ENCODE data around the gene AHCYL2. TPM values are rescaled to one million over a fixed set of nuclear protein-coding genes. Genes with fewer than 3 reads are reported as not detected.

Gene AHCYL2
- total and polyA plus RNA-seq, 5 experiments from 2014 or later: 5.9 to 19.3 (median 10.6) TPM

DNA sequence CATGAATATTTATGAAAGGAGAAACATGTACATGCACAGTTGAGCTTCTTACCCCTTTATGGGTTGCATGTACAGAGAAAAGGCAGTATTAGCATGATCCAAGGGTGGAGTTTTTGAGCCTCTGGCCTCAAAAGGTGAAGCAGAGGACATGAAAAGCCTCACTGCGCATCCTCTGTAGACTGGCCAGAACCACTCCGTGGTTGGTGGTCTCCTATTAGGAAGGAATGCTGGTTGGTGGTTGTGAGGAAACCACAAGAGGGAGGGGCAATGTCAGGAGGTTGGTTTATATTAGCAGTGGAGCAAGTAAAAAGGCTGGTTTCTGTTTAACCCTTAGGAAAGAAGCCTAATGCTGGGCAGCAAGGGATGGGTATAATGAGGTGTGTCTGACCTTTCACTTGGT, 37.5 kb downstream of the AHCYL2 start:
- ATAC-seq: peak in 1 of 2 donors; percentile 57
- H3K9me3 Mint-ChIP-seq: no peaks in the 10 kb centered on the region
- peak overlapping the region in 3 of 10 donors; percentile 5 to 74 (median 12) for H3K27ac Mint-ChIP-seq
- peaks cover 12 to 45% (median 35%) of the 10 kb centered on the region in 4 donors for H3K4me1 Mint-ChIP-seq
- peak overlapping the region in 5 of 10 donors; percentile 1 to 39 (median 13) for H3K4me3 Mint-ChIP-seq
- no peaks in the 10 kb centered on the region for H3K27me3 Mint-ChIP-seq
- POLR2A ChIA-PET: no interaction called here
- no peaks in the 10 kb centered on the region for H3K36me3 Mint-ChIP-seq
- peak in 3 of 10 donors; percentile 1 to 10 (median 9) for DNase-seq

DNA sequence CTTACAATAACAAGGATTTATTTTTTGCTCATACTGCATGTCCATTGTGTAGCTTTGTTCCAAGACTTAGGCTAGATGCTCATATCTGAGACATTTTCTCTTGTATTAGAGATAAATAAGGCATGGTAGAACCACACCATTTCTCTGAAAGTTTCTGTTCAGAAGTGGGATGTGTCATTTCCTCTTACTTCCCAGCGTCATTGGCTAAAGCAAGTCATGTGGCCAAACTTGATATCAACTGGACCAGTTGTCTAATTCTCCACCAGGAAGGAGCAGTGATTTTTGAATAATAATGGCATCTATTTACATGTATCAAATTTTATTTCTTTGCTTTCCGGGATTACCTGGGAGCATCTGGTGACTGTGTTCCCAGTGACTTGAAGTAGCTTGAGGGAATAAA, 38.3 kb downstream of the AHCYL2 start:
- POLR2A ChIA-PET: no interaction called here
- ATAC-seq (no peak), DNase-seq (no peak)
- Mint-ChIP-seq H3K27me3 (no peaks in the 10 kb centered on the region), H3K9me3 (no peaks in the 10 kb centered on the region), H3K4me1 (peaks cover 16 to 43% (median 33%) of the 10 kb centered on the region in 4 donors), H3K27ac (peak overlapping the region in 1 of 10 donors; percentile 12), H3K4me3 (no peak overlapping the region), H3K36me3 (no peaks in the 10 kb centered on the region)

GRCh38 chr7:129264534-129264933, 39.7 kb downstream of the AHCYL2 start:
- no peaks in the 10 kb centered on the region for H3K27me3 Mint-ChIP-seq
- no peak overlapping the region for H3K4me3 Mint-ChIP-seq
- POLR2A ChIA-PET: no interaction called here
- no peaks in the 10 kb centered on the region for H3K9me3 Mint-ChIP-seq
- DNase-seq (no peak), ATAC-seq (no peak)
- H3K36me3 Mint-ChIP-seq: no peaks in the 10 kb centered on the region
- H3K27ac Mint-ChIP-seq: no peak overlapping the region
- H3K4me1 Mint-ChIP-seq: peaks cover 10 to 31% (median 23%) of the 10 kb centered on the region in 4 donors

- no peak for ATAC-seq
- no peaks in the 10 kb centered on the region for H3K9me3 Mint-ChIP-seq
- POLR2A ChIA-PET: no interaction called here
These were observed 40.5 kb downstream of the AHCYL2 start for GRCh38 chr7:129265328-129265727.

DNA sequence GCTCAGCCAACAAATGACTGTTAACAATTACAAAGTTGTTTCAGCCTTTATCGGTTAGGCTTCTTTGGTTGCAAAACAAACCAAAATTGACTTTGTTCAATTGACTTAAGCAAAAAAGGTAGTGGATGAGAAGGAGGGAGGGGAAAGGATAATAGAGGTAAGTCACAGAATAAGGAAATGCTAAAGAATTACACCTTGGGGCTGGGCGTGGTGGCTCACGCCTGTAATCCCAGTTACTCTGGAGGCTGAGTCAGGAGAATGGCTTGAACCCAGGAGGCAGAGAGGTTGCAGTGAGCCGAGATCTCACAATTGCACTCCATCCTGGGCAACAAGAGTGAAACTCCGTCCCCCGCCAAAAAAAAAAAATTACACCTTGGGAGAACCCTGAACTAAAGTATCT, 41.4 kb downstream of the AHCYL2 start:
- H3K27ac Mint-ChIP-seq: no peak overlapping the region
- no peaks in the 10 kb centered on the region for H3K9me3 Mint-ChIP-seq

More at GRCh38 chr7:129265328-129265727, 40.5 kb downstream of the AHCYL2 start:
- Mint-ChIP-seq H3K4me3 (no peak overlapping the region), H3K27ac (no peak overlapping the region), H3K27me3 (no peaks in the 10 kb centered on the region), H3K4me1 (peaks cover 9 to 23% (median 18%) of the 10 kb centered on the region in 4 donors), H3K36me3 (no peaks in the 10 kb centered on the region)
- no peak for DNase-seq

GRCh38 chr7:129270077-129270476, 45.2 kb downstream of the AHCYL2 start:
- Mint-ChIP-seq H3K36me3 (peaks cover 0 to 6% (median 0%) of the 10 kb centered on the region in 3 donors), H3K4me1 (peaks cover 4 to 16% (median 6%) of the 10 kb centered on the region in 4 donors), H3K9me3 (no peaks in the 10 kb centered on the region), H3K27ac (no peak overlapping the region), H3K4me3 (no peak overlapping the region), H3K27me3 (no peaks in the 10 kb centered on the region)
- POLR2A ChIA-PET: interaction anchor here (0.9 to 1.0 kb wide), 2 partner anchors 40 to 48 kb away, joined by 3 to 4 read pairs; no protein-coding TSS in a partner anchor
- DNase-seq (no peak), ATAC-seq (no peak)

More for the DNA sequence above, 41.4 kb downstream of the AHCYL2 start:
- Mint-ChIP-seq H3K4me1 (peaks cover 9 to 25% (median 20%) of the 10 kb centered on the region in 4 donors), H3K4me3 (no peak overlapping the region), H3K27me3 (no peaks in the 10 kb centered on the region), H3K36me3 (no peaks in the 10 kb centered on the region)
- ATAC-seq: no peak
- POLR2A ChIA-PET: no interaction called here
- no peak for DNase-seq

DNA sequence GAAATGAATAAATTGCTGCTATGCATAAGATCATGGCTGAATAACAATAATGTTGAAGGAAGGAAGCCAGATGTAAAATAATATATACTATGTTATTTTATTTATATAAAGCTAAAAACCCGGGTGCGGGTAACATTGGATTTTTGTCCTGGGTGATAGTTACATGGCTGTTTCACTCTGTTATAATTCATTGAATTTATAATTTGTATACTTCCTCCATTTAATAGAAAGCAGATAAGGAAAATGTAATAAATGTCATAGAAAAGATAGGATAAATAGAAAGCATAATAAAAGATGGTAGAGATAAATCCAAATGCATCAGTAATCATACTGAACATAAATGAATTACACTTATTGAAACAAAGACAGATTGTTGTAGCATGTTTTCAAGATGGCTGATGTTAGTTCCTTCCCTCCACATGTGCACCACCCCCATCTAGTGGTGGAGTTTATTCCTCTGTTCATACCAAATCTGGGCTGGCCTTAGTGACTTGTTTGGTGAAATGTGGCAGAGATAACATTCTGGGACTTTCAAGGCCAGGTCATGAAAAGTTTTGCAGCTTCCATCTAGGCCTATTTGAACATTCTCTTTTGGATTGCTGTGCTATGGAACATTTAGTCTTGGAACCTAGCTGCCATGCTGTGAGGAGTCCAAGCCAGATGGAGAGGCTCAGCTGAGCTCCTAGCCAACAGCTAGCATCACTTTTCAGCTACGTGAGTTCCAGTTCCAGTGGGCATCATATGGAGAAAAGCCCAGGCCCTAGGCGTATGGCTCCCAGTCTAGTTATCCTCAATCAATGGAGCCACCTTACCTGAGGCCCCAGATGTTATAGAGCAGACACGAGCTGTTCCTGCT, 46.9 kb downstream of the AHCYL2 start:
- peaks cover 0 to 8% (median 0%) of the 10 kb centered on the region in 3 donors for H3K36me3 Mint-ChIP-seq
- H3K4me3 Mint-ChIP-seq: peak overlapping the region in 9 of 10 donors; percentile 37 to 73 (median 52)

DNA sequence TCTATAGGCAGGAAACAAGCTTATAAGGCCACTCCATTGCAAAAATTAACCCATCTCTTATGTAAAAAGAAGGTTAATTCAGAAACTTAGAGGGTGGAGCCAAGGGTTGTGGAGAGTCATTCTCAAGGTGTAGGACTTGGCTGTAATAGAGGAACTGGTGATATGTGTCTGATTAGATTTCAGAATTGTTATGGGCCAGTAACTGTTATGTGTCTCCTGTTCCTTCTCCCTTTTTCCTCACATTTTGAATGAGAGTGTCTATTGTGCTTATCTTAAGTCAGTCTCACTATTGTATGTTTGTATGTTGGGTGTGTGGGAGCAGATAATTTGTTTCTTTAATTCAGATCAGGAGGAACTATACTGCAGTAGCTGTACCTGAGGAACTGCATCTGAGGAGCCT, 49.1 kb downstream of the AHCYL2 start:
- Mint-ChIP-seq H3K4me1 (peaks cover 0 to 16% (median 3%) of the 10 kb centered on the region in 4 donors), H3K4me3 (no peak overlapping the region), H3K9me3 (no peaks in the 10 kb centered on the region), H3K27ac (peak overlapping the region in 1 of 10 donors; percentile 62), H3K36me3 (peaks cover 0 to 11% (median 3%) of the 10 kb centered on the region in 3 donors), H3K27me3 (no peaks in the 10 kb centered on the region)
- POLR2A ChIA-PET: no interaction called here
- ATAC-seq (no peak), DNase-seq (no peak)

More for the DNA sequence above, 46.9 kb downstream of the AHCYL2 start:
- H3K9me3 Mint-ChIP-seq: no peaks in the 10 kb centered on the region
- ATAC-seq: peak; percentile 99 to 100
- H3K27ac Mint-ChIP-seq: peak overlapping the region in 7 of 10 donors; percentile 7 to 89 (median 50)
- peak; percentile 31 to 84 (median 68) for DNase-seq
- POLR2A ChIA-PET: interaction anchor here (1.3 kb wide), 1 partner anchor 53 kb away, joined by 5 read pairs; no protein-coding TSS in a partner anchor
- H3K4me1 Mint-ChIP-seq: peaks cover 4 to 16% (median 6%) of the 10 kb centered on the region in 4 donors
- no peaks in the 10 kb centered on the region for H3K27me3 Mint-ChIP-seq

DNA sequence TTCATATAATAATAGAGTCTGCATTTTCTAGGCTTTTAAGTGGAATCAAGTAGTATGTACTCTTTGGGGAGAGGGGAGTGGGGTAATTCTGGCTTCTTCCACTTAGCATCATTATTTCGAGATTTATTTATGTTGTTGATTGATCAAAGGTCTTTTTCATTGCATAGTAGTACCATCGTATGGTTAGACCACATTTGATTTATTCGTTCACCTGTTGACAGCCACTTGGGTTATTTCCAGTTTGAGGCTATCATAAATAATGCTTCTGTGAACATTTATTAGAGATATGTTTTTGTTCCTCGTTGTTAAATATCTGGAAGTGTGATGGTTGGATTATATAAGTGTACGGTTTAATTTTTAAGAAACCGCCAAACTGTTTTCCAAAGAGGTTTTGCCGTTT, 52.8 kb downstream of the AHCYL2 start:
- H3K4me1 Mint-ChIP-seq: peaks cover 0 to 5% (median 2%) of the 10 kb centered on the region in 4 donors
- H3K9me3 Mint-ChIP-seq: no peaks in the 10 kb centered on the region
- no peaks in the 10 kb centered on the region for H3K27me3 Mint-ChIP-seq
- DNase-seq (no peak), ATAC-seq (no peak)
- H3K27ac Mint-ChIP-seq: no peak overlapping the region
- no peak overlapping the region for H3K4me3 Mint-ChIP-seq
- H3K36me3 Mint-ChIP-seq: peaks cover 0 to 17% (median 8%) of the 10 kb centered on the region in 3 donors
- POLR2A ChIA-PET: no interaction called here

GRCh38 chr7:129278688-129279087, 53.9 kb downstream of the AHCYL2 start:
- H3K4me1 Mint-ChIP-seq: peaks cover 0 to 11% (median 3%) of the 10 kb centered on the region in 4 donors
- H3K27me3 Mint-ChIP-seq: no peaks in the 10 kb centered on the region
- no peak overlapping the region for H3K27ac Mint-ChIP-seq
- DNase-seq: no peak
- POLR2A ChIA-PET: no interaction called here
- H3K4me3 Mint-ChIP-seq: no peak overlapping the region
- no peaks in the 10 kb centered on the region for H3K9me3 Mint-ChIP-seq
- ATAC-seq: no peak
- H3K36me3 Mint-ChIP-seq: peaks cover 0 to 20% (median 8%) of the 10 kb centered on the region in 3 donors

DNA sequence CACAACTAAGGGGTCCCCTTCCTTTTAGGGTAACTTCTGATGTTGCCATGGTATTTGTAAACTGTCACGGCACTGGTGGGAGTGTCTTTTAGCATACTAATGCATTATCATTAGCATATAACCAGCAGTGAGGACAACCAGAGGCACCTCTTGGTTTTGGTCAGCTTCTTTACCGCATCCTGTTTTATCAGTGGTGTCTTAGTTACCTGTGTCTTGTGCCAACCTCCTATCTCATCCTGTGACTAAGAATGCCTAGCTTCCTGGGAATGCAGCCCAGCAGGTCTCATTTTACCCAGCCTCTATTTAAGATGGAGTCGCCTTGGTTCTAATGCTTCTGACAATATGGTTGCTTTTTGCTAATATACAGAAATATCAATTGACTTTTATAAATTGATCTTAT, 54.9 kb downstream of the AHCYL2 start:
- DNase-seq (no peak), ATAC-seq (no peak)
- peaks cover 1 to 11% (median 3%) of the 10 kb centered on the region in 4 donors for H3K4me1 Mint-ChIP-seq
- POLR2A ChIA-PET: no interaction called here
- H3K27me3 Mint-ChIP-seq: no peaks in the 10 kb centered on the region
- no peak overlapping the region for H3K27ac Mint-ChIP-seq
- no peak overlapping the region for H3K4me3 Mint-ChIP-seq
- H3K9me3 Mint-ChIP-seq: no peaks in the 10 kb centered on the region
- H3K36me3 Mint-ChIP-seq: peaks cover 0 to 15% (median 8%) of the 10 kb centered on the region in 3 donors

DNA sequence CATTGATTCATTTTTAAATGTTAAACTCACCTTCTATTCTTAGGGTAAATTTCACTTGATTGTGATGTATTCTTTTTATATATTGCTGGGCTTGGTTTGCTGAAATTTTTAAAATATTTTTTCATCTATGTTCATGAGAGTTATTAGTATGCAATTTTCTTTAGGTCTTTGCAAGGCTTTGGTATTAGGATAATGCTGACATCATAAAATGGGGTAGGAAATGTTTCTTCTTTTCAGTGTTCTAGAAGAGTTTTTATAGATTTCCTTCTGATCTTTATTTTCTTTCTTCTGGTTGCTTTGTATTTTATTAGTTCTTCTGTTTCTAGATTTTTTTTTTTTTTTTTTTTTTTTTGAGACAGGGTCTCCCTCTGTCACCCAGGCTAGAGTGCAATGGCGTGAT, 56.3 kb downstream of the AHCYL2 start:
- ATAC-seq: no peak
- POLR2A ChIA-PET: no interaction called here

GRCh38 chr7:129282865-129283264, 58.0 kb downstream of the AHCYL2 start:
- Mint-ChIP-seq H3K4me1 (peaks cover 1 to 11% (median 3%) of the 10 kb centered on the region in 4 donors), H3K27me3 (no peaks in the 10 kb centered on the region), H3K27ac (no peak overlapping the region), H3K36me3 (peaks cover 0 to 20% (median 8%) of the 10 kb centered on the region in 3 donors), H3K4me3 (no peak overlapping the region), H3K9me3 (no peaks in the 10 kb centered on the region)
- no peak for ATAC-seq
- POLR2A ChIA-PET: no interaction called here
- DNase-seq: no peak

More for the DNA sequence above, 56.3 kb downstream of the AHCYL2 start:
- no peak for DNase-seq
- H3K27ac Mint-ChIP-seq: no peak overlapping the region
- H3K36me3 Mint-ChIP-seq: peaks cover 0 to 21% (median 8%) of the 10 kb centered on the region in 3 donors
- H3K27me3 Mint-ChIP-seq: no peaks in the 10 kb centered on the region
- no peaks in the 10 kb centered on the region for H3K9me3 Mint-ChIP-seq
- H3K4me1 Mint-ChIP-seq: peaks cover 1 to 11% (median 3%) of the 10 kb centered on the region in 4 donors
- no peak overlapping the region for H3K4me3 Mint-ChIP-seq
